Caco-2 (cell line): ENCODE measurements around the gene PPM1L. TPM values are rescaled to one million over a fixed set of nuclear protein-coding genes. Genes with fewer than 3 reads are reported as not detected.

Experiments used
- BruUV-seq: library from RNA; stranded (reverse); fragments of 400-500 nt; replicated peaks from 2 replicates; lab custom pipeline; 2021; lab: Mats Ljungman, UMichigan
- CTCF ChIA-PET: fragments of 300-600 bp; sonication (Branson Sonifier 250); formaldehyde crosslinking; loops from one replicate; lab custom pipeline; 2022; ENCODE audit warnings: antibody characterized with exemption; lab: Charles Lee
- POLR2A ChIA-PET: fragments of 300-600 bp; sonication (Branson Sonifier 250); formaldehyde crosslinking; loops from one replicate; lab custom pipeline; 2022; ENCODE audit warnings: antibody characterized with exemption; lab: Charles Lee
- DNase-seq, 2 experiments: peaks; one replicate each; pipeline versions ENCODE4 v3.0.0 to v3.0.0-alpha.2; 2020 to 2022
- H3K27me3 ChIP-seq: replicated peaks from 2 replicates; pipeline ENCODE4 v1.6.0; 2011; ENCODE audit warnings: low read length; ENCODE audit not compliant: control insufficient read depth, insufficient read depth
- H3K36me3 ChIP-seq: 2 replicates; pipeline ENCODE4 v1.5.1; 2011; ENCODE audit warnings: low read length; ENCODE audit not compliant: control insufficient read depth, insufficient read depth
- H3K4me1 ChIP-seq: fragments of 250-450 bp; sonication (Bioruptor Pico); 2 replicates; pipeline ENCODE4 v1.5.1; 2020; ENCODE audit warnings: mild to moderate bottlenecking
- H3K4me3 ChIP-seq: 2 replicates; pipeline ENCODE4 v1.5.1; 2011; ENCODE audit warnings: low read depth, mild to moderate bottlenecking, control low read depth, low read length
- H3K9me3 ChIP-seq: fragments of 250-450 bp; sonication (Bioruptor Pico); 2 replicates; pipeline ENCODE4 v1.5.1; 2020; ENCODE audit warnings: mild to moderate bottlenecking, moderate library complexity
- H3K27ac Mint-ChIP-seq: one replicate; pipeline ENCODE4 v1.8.0; 2022; ENCODE audit warnings: mixed read lengths; ENCODE audit not compliant: unreplicated experiment
- H3K27me3 Mint-ChIP-seq: one replicate; pipeline ENCODE4 v1.8.0; 2022; ENCODE audit warnings: mixed read lengths; ENCODE audit not compliant: insufficient read depth, unreplicated experiment
- H3K36me3 Mint-ChIP-seq: one replicate; pipeline ENCODE4 v1.8.0; 2022; ENCODE audit warnings: mild to moderate bottlenecking, mixed read lengths; ENCODE audit not compliant: insufficient read depth, unreplicated experiment
- H3K4me1 Mint-ChIP-seq: one replicate; pipeline ENCODE4 v1.8.0; 2022; ENCODE audit warnings: low read depth, mixed read lengths; ENCODE audit not compliant: unreplicated experiment
- H3K4me3 Mint-ChIP-seq: one replicate; pipeline ENCODE4 v1.8.0; 2022; ENCODE audit warnings: mild to moderate bottlenecking, moderate library complexity, mixed read lengths; ENCODE audit not compliant: unreplicated experiment
- H3K9me3 Mint-ChIP-seq: one replicate; pipeline ENCODE4 v1.8.0; 2022; ENCODE audit warnings: mixed read lengths; ENCODE audit not compliant: unreplicated experiment
- CTCF ChIP-seq, 2 experiments: fragments of 200-600 bp in 1 of 2; IDR thresholded peaks; 1 replicate in 1 of 2; 2 replicates in 1 of 2; pipeline versions ENCODE4 v1.5.1 to v1.8.0; 2011 to 2022; ENCODE audit warnings: antibody characterized with exemption in 1 of 2, control low read depth in 1 of 2, inconsistent platforms in 1 of 2, low read depth in 1 of 2, low read length in 1 of 2, mild to moderate bottlenecking in 1 of 2, moderate library complexity in 1 of 2; ENCODE audit not compliant: insufficient read depth in 1 of 2, severe bottlenecking in 1 of 2, unreplicated experiment in 1 of 2
- intact Hi-C: fragments of 100-400 bp; cut with micrococcal nuclease; formaldehyde crosslinking; loops from one replicate; pipeline ENCODE4 v1.10.0; 2022; ENCODE audit not compliant: unreplicated experiment
- total RNA-seq: library from RNA; stranded (reverse); gene quantifications from 2 replicates; pipeline ENCODE4 v1.2.3, GENCODE V29; 2022

PPM1L gene
- total RNA-seq, 1 experiment from 2014 or later: 2.0 TPM

GRCh38 chr3:160754855-160755747, 930 bp upstream of the PPM1L start:
- no peak for TF ChIP-seq CTCF (IDR thresholded peaks at IDR 0.05; ENCODE audit: insufficient read depth in 1 of 2, low read depth in 1 of 2, low read length in 1 of 2, severe bottlenecking in 1 of 2, unreplicated experiment in 1 of 2)
- DNase-seq: peak; percentile 89 to 92
- H3K9me3 Mint-ChIP-seq: no peaks in the 10 kb centered on the region
- Histone ChIP-seq H3K27me3 (no peaks in the 10 kb centered on the region; the same call in 1 of the 2 replicates), H3K4me3 (peak overlapping the region; percentile 63), H3K9me3 (no peaks in the 10 kb centered on the region), H3K4me1 (peaks cover 11% of the 10 kb centered on the region), H3K36me3 (no peaks in the 10 kb centered on the region)
- peak overlapping the region; percentile 85 for H3K4me3 Mint-ChIP-seq
- H3K36me3 Mint-ChIP-seq: peaks cover 6% of the 10 kb centered on the region
- H3K4me1 Mint-ChIP-seq: no peaks in the 10 kb centered on the region
- intact Hi-C loops: loop anchor here (1.0 to 10.0 kb wide), 7 partner anchors 30 to 667 kb away; partner anchors contain the start of genes KPNA4 and NMD3
- H3K27ac Mint-ChIP-seq: peak overlapping the region; percentile 90
- TSS peak; percentile 78 for BruUV-seq
- CTCF ChIA-PET: interaction anchor here (1.1 kb wide), 1 partner anchor 138 kb away, joined by 3 read pairs; no protein-coding TSS in a partner anchor
- H3K27me3 Mint-ChIP-seq: peaks cover 11% of the 10 kb centered on the region
- POLR2A ChIA-PET: interaction anchor here (1.1 kb wide), 1 partner anchor 13 kb away, joined by 3 read pairs; no protein-coding TSS in a partner anchor

GRCh38 chr3:160757233-160758106, 1.4 kb downstream of the PPM1L start:
- Mint-ChIP-seq H3K9me3 (no peaks in the 10 kb centered on the region), H3K36me3 (peaks cover 6% of the 10 kb centered on the region), H3K4me3 (peak overlapping the region; percentile 42), H3K4me1 (no peaks in the 10 kb centered on the region), H3K27ac (no peak overlapping the region), H3K27me3 (peaks cover 8% of the 10 kb centered on the region)
- BruUV-seq: no TSS peak
- Histone ChIP-seq H3K9me3 (no peaks in the 10 kb centered on the region), H3K4me1 (peaks cover 11% of the 10 kb centered on the region), H3K36me3 (no peaks in the 10 kb centered on the region), H3K27me3 (no peaks in the 10 kb centered on the region; the same call in 1 of the 2 replicates), H3K4me3 (no peak overlapping the region)
- intact Hi-C loops: loop anchor here (5.0 to 10.0 kb wide), 3 partner anchors 190 to 665 kb away; partner anchors contain the start of gene KPNA4
- TF ChIP-seq CTCF (IDR thresholded peaks at IDR 0.05; ENCODE audit: insufficient read depth in 1 of 2, low read depth in 1 of 2, low read length in 1 of 2, severe bottlenecking in 1 of 2, unreplicated experiment in 1 of 2): no peak
- POLR2A ChIA-PET: no interaction called here
- CTCF ChIA-PET: no interaction called here
- DNase-seq: no peak
